ENCODE data around the gene ZNF746. TPM values are rescaled to one million over a fixed set of nuclear protein-coding genes. Genes with fewer than 3 reads are reported as not detected.

Gene ZNF746
- total RNA-seq, 1 experiment from 2014 or later, result 22.2 TPM

DNA sequence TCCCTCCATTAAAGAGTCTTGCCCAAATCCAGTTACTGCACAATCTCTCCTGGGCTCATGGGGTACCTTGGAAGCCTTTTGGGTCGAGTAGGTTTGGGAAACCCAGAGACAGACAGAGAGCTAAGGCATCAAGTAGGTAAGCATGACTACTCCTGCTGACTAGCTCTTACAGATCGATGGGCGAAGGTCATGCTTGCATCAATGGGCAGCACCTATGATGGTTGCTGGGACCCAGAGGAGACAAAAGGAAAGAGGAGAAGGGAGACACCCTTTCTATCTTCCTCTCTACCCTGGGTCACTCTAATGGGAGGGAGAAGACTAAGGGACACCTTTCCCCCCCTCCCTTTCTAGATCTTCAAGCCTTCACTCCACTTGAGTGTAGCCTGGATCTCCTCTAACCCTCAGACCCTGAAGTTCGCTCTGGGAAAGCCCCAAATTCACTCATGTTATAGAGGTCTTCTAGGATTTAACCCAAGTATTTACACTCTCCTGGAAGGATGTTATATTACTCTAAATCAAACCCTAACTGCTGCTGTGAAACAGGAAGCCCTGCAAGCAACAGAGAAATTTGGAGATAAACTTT, 31.6 kb upstream of the ZNF746 start:
- BruUV-seq (replicated peaks), result no TSS peak
- intact Hi-C loops (cut with micrococcal nuclease; ENCODE audit: unreplicated experiment), result no loop called here

DNA sequence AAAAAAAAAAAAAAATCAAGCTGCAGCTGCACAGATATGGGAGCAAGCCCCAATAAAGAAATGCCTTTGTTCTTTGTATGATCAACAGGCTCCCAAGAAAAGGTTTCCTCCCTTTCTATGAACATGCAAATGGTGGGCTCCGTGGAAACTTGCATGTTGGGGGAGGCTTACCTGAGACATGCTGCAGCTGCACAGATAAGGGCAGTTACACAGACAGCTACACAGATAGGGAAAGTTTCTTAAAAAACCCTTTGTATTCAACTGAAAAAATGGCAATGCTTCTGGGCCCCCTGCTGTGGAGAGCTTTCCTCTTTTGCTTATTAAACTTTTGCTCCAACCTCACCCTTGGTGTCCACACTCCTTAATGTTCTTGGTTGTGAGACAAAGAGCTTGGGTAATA, 29.8 kb upstream of the ZNF746 start:
- TF ChIP-seq POLR2AphosphoS5 (IDR thresholded peaks at IDR 0.05; ENCODE audit: low read depth, low read length), result no peak
- TF ChIP-seq, protein P1, sequence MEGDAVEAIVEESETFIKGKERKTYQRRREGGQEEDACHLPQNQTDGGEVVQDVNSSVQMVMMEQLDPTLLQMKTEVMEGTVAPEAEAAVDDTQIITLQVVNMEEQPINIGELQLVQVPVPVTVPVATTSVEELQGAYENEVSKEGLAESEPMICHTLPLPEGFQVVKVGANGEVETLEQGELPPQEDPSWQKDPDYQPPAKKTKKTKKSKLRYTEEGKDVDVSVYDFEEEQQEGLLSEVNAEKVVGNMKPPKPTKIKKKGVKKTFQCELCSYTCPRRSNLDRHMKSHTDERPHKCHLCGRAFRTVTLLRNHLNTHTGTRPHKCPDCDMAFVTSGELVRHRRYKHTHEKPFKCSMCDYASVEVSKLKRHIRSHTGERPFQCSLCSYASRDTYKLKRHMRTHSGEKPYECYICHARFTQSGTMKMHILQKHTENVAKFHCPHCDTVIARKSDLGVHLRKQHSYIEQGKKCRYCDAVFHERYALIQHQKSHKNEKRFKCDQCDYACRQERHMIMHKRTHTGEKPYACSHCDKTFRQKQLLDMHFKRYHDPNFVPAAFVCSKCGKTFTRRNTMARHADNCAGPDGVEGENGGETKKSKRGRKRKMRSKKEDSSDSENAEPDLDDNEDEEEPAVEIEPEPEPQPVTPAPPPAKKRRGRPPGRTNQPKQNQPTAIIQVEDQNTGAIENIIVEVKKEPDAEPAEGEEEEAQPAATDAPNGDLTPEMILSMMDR (IDR thresholded peaks at IDR 0.05), result no peak
- TF ChIP-seq TCF7L2 (IDR thresholded peaks at IDR 0.05; ENCODE audit: low read depth, low read length), result no peak
- TF ChIP-seq SIN3A (IDR thresholded peaks at IDR 0.05; ENCODE audit: borderline replicate concordance, insufficient read depth, low read depth, low read length), result no peak
- TF ChIP-seq, protein P2, sequence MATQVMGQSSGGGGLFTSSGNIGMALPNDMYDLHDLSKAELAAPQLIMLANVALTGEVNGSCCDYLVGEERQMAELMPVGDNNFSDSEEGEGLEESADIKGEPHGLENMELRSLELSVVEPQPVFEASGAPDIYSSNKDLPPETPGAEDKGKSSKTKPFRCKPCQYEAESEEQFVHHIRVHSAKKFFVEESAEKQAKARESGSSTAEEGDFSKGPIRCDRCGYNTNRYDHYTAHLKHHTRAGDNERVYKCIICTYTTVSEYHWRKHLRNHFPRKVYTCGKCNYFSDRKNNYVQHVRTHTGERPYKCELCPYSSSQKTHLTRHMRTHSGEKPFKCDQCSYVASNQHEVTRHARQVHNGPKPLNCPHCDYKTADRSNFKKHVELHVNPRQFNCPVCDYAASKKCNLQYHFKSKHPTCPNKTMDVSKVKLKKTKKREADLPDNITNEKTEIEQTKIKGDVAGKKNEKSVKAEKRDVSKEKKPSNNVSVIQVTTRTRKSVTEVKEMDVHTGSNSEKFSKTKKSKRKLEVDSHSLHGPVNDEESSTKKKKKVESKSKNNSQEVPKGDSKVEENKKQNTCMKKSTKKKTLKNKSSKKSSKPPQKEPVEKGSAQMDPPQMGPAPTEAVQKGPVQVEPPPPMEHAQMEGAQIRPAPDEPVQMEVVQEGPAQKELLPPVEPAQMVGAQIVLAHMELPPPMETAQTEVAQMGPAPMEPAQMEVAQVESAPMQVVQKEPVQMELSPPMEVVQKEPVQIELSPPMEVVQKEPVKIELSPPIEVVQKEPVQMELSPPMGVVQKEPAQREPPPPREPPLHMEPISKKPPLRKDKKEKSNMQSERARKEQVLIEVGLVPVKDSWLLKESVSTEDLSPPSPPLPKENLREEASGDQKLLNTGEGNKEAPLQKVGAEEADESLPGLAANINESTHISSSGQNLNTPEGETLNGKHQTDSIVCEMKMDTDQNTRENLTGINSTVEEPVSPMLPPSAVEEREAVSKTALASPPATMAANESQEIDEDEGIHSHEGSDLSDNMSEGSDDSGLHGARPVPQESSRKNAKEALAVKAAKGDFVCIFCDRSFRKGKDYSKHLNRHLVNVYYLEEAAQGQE (IDR thresholded peaks at IDR 0.05; ENCODE audit: insufficient read depth in 1 of 2, low read depth in 2 of 2, low read length in 1 of 2), result no peak

More for the DNA sequence above, 31.6 kb upstream of the ZNF746 start:
- TF ChIP-seq POLR2AphosphoS5 (IDR thresholded peaks at IDR 0.05; ENCODE audit: low read depth, low read length) (no peak), SIN3A (IDR thresholded peaks at IDR 0.05; ENCODE audit: borderline replicate concordance, insufficient read depth, low read depth, low read length) (no peak), TCF7L2 (IDR thresholded peaks at IDR 0.05; ENCODE audit: low read depth, low read length) (no peak)
- TF ChIP-seq, protein P2 (IDR thresholded peaks at IDR 0.05; ENCODE audit: insufficient read depth in 1 of 2, low read depth in 2 of 2, low read length in 1 of 2), result no peak
- TF ChIP-seq, protein P1 (IDR thresholded peaks at IDR 0.05), result no peak
- ChIA-PET CTCF (no interaction called here), POLR2A (no interaction called here)
- no peak for ATAC-seq
- in situ Hi-C loops (cut with HindIII; ENCODE audit: low pct_unique_long_range_greater_than_20kb, low sequenced_read_pairs), result no loop called here
- H3K27me3 ChIP-seq (ENCODE audit: control insufficient read depth, insufficient read depth, low read length), result no peaks in the 10 kb centered on the region
- H3K4me3 ChIP-seq (ENCODE audit: low read depth in 2 of 2, low read length in 2 of 2), result no peak overlapping the region
- DNase-seq (ENCODE audit: low read depth, low spot score), result no peak
- no peaks in the 10 kb centered on the region for H3K4me1 ChIP-seq (ENCODE audit: control insufficient read depth, insufficient read depth, low read length)
- peaks cover 48% of the 10 kb centered on the region for H3K9me3 ChIP-seq (ENCODE audit: control insufficient read depth, insufficient read depth, low read depth, low read length)
- H3K36me3 ChIP-seq (ENCODE audit: control insufficient read depth, insufficient read depth, low read length), result no peaks in the 10 kb centered on the region
- H3K27ac ChIP-seq (ENCODE audit: low read length), result no peak overlapping the region

More for the DNA sequence above, 29.8 kb upstream of the ZNF746 start:
- Histone ChIP-seq H3K4me3 (ENCODE audit: low read depth in 2 of 2, low read length in 2 of 2) (no peak overlapping the region), H3K36me3 (ENCODE audit: control insufficient read depth, insufficient read depth, low read length) (no peaks in the 10 kb centered on the region), H3K9me3 (ENCODE audit: control insufficient read depth, insufficient read depth, low read depth, low read length) (peaks cover 36% of the 10 kb centered on the region), H3K4me1 (ENCODE audit: control insufficient read depth, insufficient read depth, low read length) (no peaks in the 10 kb centered on the region), H3K27ac (ENCODE audit: low read length) (no peak overlapping the region), H3K27me3 (ENCODE audit: control insufficient read depth, insufficient read depth, low read length) (no peaks in the 10 kb centered on the region)
- CTCF ChIA-PET, result no interaction called here
- ATAC-seq (no peak), DNase-seq (ENCODE audit: low read depth, low spot score) (no peak)
- POLR2A ChIA-PET, result interaction anchor here (0.6 kb wide), 1 partner anchor 23 kb away, joined by 6 read pairs; no protein-coding TSS in a partner anchor
- intact Hi-C loops (cut with micrococcal nuclease; ENCODE audit: unreplicated experiment), result no loop called here
- in situ Hi-C loops (cut with HindIII; ENCODE audit: low pct_unique_long_range_greater_than_20kb, low sequenced_read_pairs), result no loop called here
- BruUV-seq (replicated peaks), result no TSS peak
